ENCODE results near the gene GJA3. TPM values are rescaled to one million over a fixed set of nuclear protein-coding genes. Genes with fewer than 3 reads are reported as not detected.

The GJA3 gene
- total and polyA plus RNA-seq, 2 donors (not counting 3 experiments of a cell fraction or from before 2014, with no cell fraction given), result not detected

- peaks cover 12 to 38% of the 10 kb centered on the region in 2 experiments for H3K27me3 ChIP-seq (ENCODE audit: control insufficient read depth in 2 of 2, insufficient read depth in 2 of 2, low read length in 2 of 2)
- TF ChIP-seq MYC (IDR thresholded peaks at IDR 0.05; ENCODE audit: low read depth, low read length), result no peak
- no peak for TF ChIP-seq MAX (IDR thresholded peaks at IDR 0.05; ENCODE audit: insufficient read depth, insufficient read length)
- TF ChIP-seq, protein P1, sequence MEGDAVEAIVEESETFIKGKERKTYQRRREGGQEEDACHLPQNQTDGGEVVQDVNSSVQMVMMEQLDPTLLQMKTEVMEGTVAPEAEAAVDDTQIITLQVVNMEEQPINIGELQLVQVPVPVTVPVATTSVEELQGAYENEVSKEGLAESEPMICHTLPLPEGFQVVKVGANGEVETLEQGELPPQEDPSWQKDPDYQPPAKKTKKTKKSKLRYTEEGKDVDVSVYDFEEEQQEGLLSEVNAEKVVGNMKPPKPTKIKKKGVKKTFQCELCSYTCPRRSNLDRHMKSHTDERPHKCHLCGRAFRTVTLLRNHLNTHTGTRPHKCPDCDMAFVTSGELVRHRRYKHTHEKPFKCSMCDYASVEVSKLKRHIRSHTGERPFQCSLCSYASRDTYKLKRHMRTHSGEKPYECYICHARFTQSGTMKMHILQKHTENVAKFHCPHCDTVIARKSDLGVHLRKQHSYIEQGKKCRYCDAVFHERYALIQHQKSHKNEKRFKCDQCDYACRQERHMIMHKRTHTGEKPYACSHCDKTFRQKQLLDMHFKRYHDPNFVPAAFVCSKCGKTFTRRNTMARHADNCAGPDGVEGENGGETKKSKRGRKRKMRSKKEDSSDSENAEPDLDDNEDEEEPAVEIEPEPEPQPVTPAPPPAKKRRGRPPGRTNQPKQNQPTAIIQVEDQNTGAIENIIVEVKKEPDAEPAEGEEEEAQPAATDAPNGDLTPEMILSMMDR (IDR thresholded peaks at IDR 0.05; ENCODE audit: extremely low read depth in 1 of 2, insufficient read depth in 1 of 2, low read depth in 1 of 2, low read length in 2 of 2), result no peak
- no peak for TF ChIP-seq POLR2AphosphoS5 (IDR thresholded peaks at IDR 0.05; ENCODE audit: insufficient read depth, low read depth, low read length)
- TF ChIP-seq EZH2 (IDR thresholded peaks at IDR 0.05; ENCODE audit: borderline replicate concordance, low read depth, low read length, severe bottlenecking), result no peak
- no peak for TF ChIP-seq JUN (IDR thresholded peaks at IDR 0.05; ENCODE audit: borderline replicate concordance, insufficient read depth, insufficient read length, low read depth)
- TF ChIP-seq POLR2A (IDR thresholded peaks at IDR 0.05; ENCODE audit: low read depth, low read length), result no peak
- no peak for TF ChIP-seq FOS (IDR thresholded peaks at IDR 0.05; ENCODE audit: borderline replicate concordance, insufficient read depth, low read length)
- no peak for TF ChIP-seq GATA2 (IDR thresholded peaks at IDR 0.05; ENCODE audit: insufficient read depth, insufficient read length, low read depth, low read length)
- POLR2A ChIA-PET, result no interaction called here
Observed at GRCh38 chr13:20150561-20150960, 10.3 kb downstream of the GJA3 start.

More at GRCh38 chr13:20150561-20150960, 10.3 kb downstream of the GJA3 start:
- H4K20me1 ChIP-seq (replicated peaks; ENCODE audit: control insufficient read depth, extremely low read depth, insufficient read depth, low read length), result no peaks in the 10 kb centered on the region
- BruUV-seq (replicated peaks), result no TSS peak
- DNase-seq (ENCODE audit: low read depth, low spot score) (no peak), FAIRE-seq (no peak)
- H3K9me1 ChIP-seq (replicated peaks; ENCODE audit: control insufficient read depth, extremely low read depth, insufficient read depth, low read length), result no peaks in the 10 kb centered on the region
- CTCF ChIA-PET, result interaction anchor here (1.2 kb wide), 1 partner anchor 27 kb away, joined by 3 read pairs; no protein-coding TSS in a partner anchor
- no peaks in the 10 kb centered on the region for H3K36me3 ChIP-seq (ENCODE audit: control insufficient read depth in 2 of 2, extremely low read depth in 1 of 2, insufficient read depth in 2 of 2, low read length in 2 of 2)
- no peaks in the 10 kb centered on the region for H3K79me2 ChIP-seq (ENCODE audit: control insufficient read depth, insufficient read depth, low read length)
- H2AFZ ChIP-seq (ENCODE audit: low read depth, low read length), result no peak overlapping the region
- dilution Hi-C loops (cut with MboI; ENCODE audit: extremely low pct_ligation_motif_present, low sequenced_read_pairs) (no loop called here), intact Hi-C loops (cut with micrococcal nuclease) (no loop called here)
- no peak overlapping the region for H3K4me2 ChIP-seq (ENCODE audit: insufficient read depth, low read length)
- H3K4me1 ChIP-seq (ENCODE audit: control insufficient read depth, extremely low read depth, insufficient read depth, low read length), result no peaks in the 10 kb centered on the region
- H3K9me3 ChIP-seq (replicated peaks; ENCODE audit: control insufficient read depth, insufficient read depth, low read length), result no peaks in the 10 kb centered on the region
- H3K4me3 ChIP-seq (replicated peaks in 1 of 3; ENCODE audit: insufficient read depth in 1 of 3, low read depth in 1 of 3, low read length in 3 of 3), result no peak overlapping the region
- no peak overlapping the region for H3K27ac ChIP-seq (ENCODE audit: insufficient read depth, low read depth, low read length)
- no peak overlapping the region for H3K9ac ChIP-seq (replicated peaks; ENCODE audit: extremely low read depth, insufficient read depth, low read length)

All from endothelial cell of umbilical vein (primary cell).